Medulla oblongata (tissue), 1 donor: ENCODE measurements around the gene REP15.
A peak's percentile ranks its signal among the peaks of the same experiment; 100 is the strongest.
"Not testable (repeated sequence)": the region's sequence is repeated elsewhere in the genome, so short reads cannot be mapped to it uniquely, and the experiment has no call there.

Experiments
- DNase-seq: peaks from one replicate; pipeline ENCODE4 v3.0.0-alpha.2; 2015; ENCODE audit errors: extremely low spot score

Gene REP15

GRCh38 chr12:27696864-27697564, 767 bp downstream of the REP15 start:
- DNase-seq = no peak

- peak; percentile 83 for DNase-seq
Observed at GRCh38 chr12:27703720-27704452, 7.6 kb downstream of the REP15 start.

DNA sequence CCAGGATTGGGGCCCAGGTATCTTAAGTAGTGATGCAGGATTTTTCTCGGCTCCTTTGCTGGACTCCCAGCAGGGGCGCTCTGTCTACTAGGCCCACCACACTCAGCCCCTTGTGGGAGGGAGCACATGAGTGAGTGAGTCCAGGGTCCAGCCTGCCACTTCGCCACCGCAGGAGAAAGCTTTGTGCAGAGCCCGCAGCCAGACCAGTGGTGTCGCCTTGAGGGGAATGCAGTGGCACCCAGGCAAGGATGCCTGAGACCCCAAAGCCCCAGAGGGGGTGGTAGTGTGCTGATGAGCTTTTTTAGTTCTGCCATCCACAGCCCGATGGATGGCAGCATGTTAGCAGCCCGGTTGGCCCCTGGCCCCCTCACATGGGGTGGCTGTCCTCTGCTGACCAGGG, 9.0 kb downstream of the REP15 start:
- no peak for DNase-seq

DNA sequence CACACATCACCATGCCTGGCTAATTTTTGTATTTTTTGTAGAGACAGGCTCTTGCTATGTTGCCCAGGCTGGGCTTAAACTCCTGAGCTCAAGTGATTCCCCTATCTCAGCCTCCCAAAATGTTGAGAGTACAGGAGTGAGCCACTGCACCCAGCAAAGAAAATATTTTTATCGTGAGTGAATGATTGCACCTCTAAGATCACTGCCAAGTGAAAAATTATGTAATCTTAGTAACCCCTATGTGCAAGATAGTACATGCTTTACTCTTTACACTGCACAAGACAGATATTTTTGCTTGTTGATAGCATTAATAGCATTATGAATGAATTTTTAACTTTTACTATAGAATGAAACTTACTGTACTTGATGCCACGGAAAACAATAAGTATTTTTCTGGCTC, 11.0 kb downstream of the REP15 start:
- no peak for DNase-seq

DNA sequence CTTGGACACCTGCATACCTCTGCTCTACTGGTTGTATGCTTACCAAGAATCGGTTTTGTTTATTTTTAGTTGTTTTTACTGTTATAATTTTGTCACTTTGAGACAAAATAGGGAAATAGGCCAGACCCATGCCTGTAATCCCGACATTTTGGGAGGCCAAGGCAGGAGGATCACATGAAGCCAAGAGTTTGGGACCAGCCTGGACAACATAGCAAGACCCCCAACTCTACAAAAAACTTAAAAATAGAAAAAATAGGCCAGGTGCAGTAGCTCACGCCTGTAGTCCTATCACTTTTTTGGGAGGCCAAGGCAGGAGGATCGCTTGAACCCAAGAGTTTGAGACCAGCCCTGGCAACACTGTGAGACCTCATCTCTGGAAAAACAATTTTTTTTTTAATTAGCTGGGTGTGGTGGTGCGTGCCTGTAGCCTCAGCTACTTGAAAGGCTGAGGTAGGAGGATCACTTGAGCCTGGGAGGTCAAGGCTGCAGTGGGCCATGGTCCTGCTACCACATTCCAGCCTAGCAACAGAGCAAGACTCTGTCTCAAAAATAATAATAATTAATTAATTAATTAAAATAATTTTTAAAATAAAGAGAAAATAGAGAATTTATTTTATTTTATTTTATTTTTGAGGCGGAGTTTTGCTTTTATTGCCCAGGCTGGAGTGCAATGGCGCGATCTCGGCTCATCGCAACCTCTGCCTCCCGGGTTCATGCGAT, 13.1 kb downstream of the REP15 start:
- DNase-seq = no peak

- DNase-seq = no peak
Observed at GRCh38 chr12:27709932-27710591, 13.8 kb downstream of the REP15 start.

DNA sequence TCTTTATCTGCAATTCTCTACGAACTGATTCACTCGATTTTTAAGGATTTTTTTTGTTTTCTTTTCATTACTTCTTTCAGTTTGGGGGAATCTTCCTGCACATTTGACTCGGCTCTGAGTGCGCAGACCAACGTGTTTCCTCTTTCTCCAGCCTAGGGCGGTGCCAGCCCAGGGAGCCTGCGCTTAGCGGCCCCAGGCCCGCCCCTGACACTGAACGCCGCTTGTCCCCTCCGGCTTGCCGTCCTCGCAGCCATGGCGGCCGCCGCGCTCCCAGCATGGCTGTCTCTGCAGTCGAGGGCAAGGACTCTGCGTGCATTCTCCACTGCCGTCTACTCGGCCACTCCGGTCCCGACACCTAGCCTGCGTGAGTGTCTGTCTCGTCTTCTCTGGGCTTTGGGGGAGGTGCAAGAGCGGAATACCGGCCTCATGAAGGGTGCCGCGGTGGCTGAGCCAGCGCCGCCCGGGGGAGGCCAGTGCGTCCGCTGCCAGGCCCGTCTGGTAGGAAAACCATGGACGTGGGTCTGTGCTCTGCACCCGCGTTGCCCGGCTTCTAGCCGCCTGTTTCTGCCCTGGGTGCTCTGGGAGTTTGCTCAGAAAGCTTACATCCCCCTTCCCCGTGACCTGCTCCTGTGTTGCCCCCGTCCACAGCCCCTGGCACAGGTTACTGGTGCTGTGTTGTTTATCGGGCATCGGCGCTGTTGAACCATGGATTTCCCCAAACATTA, 14.5 kb downstream of the REP15 start, which contains the start of gene MRPS35:
TSS of gene MRPS35 (plus strand) at position 241 of the 725 bp plus-strand sequence. CDS start at position 253, 12 bp downstream.
- peak; percentile 93 for DNase-seq

- no peak for DNase-seq
Observed at GRCh38 chr12:27711317-27711682, 15.1 kb downstream of the REP15 start.

- DNase-seq = no peak
Observed at GRCh38 chr12:27711967-27712366, 15.7 kb downstream of the REP15 start.

GRCh38 chr12:27723212-27723611, 27.0 kb downstream of the REP15 start:
- no peak for DNase-seq

DNA sequence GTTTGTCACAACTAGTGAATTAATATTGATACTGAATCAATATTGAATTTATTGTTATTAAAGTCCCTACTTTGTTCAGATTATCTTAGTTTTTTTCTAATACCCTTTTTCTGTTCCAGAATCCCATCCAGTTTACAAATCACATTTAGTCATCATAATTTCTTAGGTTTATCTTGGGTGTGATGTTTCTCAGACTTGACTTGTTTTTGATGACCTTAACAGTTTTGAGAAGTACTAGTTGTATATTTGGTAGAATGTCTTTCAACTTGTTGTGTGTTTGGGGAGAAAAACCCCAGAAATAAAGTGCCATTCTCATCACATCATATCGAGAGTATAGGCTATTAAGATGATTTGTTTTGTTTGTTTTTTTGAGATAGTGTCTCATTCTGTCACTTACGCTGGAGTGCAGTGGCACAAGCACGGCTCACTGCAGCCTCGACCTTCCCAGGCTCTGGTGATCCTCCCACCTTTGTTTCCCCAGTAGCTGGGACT, 33.9 kb downstream of the REP15 start:
- DNase-seq = no peak

- no peak for DNase-seq
Observed at GRCh38 chr12:27732281-27732680, 36.0 kb downstream of the REP15 start.

DNA sequence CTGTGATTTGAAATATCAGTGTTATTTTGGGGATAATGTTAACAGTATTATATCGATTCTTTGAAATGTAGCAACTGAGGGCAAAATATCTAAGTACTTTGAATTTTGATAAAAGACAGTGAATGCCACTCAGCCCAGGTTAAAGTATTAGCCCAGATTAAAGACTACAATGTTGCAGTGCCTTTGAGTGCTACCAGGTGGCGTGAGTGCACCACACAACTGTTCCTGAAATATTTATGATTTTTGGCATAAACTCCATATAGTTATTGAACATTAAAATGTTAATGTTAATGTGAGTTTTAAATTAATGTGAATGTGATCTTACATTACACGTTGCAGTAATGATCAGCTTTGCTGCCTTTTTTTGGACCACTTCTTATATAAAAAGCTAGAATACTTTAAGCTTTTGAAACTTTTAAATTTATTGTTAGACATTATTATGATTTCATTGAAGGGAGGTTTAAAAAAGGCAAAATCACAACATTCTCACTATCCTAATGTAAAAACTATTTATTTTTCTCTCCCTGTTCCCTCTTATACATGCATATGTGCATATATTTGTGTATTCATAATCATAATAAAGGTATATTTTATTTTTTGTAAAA, 36.9 kb downstream of the REP15 start:
- peak; percentile 17 for DNase-seq

DNA sequence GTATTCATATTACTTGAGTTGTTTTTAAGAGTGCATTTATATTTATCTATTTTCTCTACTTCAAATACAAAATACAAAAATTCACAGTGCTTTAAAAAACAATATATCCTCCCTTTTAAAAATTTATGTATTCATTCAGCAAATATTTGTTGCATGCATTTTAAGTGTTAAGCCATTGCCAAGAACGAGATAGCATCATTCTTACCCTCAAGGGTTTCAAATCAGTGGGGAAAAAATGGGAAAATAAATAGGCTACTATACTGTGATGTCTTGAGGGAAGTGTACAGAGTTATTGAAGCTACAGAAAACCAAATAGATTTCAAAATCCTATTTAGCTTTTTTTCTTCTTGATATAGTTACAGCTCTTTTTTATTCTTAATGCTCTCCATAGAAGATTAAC, 37.5 kb downstream of the REP15 start:
- no peak for DNase-seq

DNA sequence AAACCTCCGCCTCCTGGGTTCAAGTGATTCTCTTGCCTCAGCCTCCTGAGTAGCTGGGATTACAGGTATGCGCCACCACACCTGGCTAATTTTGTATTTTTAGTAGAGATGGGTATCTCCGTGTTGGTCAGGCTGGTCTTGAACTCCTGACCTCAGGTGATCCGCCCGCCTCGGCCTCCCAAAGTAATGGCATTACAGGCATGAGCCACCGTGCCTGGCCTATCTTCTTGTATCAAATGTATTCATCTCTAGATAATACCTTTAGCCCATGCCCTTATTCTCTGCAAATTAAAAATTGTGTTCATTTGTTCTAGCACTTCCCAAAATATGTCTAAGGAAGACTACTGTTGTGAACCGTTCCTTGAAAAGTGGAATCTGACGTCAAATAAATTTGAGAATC, 38.1 kb downstream of the REP15 start:
- DNase-seq = not testable (repeated sequence)

DNA sequence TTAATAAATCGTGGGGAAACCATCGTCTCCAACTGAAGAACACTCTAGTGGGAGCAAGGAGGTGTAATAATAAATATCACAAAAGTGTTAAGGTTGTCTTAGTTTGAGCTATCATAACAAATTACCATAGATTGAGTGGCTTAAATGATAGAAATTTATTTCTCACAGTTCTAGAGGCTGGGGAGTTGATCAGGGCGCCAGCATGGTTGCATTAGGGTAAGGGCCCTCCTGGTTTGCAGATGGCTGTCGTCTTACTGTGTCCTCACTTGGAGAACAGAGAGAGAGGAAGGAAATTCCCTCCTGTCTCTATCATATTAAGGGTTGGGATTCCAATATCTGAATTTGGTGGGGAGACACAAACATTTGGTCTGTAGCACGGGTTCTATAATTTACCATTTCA, 47.4 kb downstream of the REP15 start:
- DNase-seq = no peak

GRCh38 chr12:27745734-27746133, 49.5 kb downstream of the REP15 start:
- not testable (repeated sequence) for DNase-seq
